Esophagus muscularis mucosa (tissue), 3 donors: ENCODE results near the gene RBMS3.

Experiments used
- CTCF ChIP-seq, 3 experiments: fragments of 200-600 bp in 2 of 3; fragments of 450-650 bp in 1 of 3; sonication (generic) in 2 of 3; IDR thresholded peaks; one replicate each; pipeline ENCODE4 v1.5.1; 2017 to 2019; ENCODE audit warnings: antibody characterized with exemption in 3 of 3, mild to moderate bottlenecking in 2 of 3, moderate library complexity in 1 of 3
- POLR2A ChIP-seq: fragments of 450-650 bp; IDR thresholded peaks from one replicate; pipeline ENCODE4 v1.6.1; 2017; ENCODE audit warnings: antibody characterized with exemption, moderate library complexity, mild to moderate bottlenecking, low read depth
- POLR2AphosphoS5 ChIP-seq, 2 donors: sonication (generic); formaldehyde crosslinking; IDR thresholded peaks; one replicate each; pipeline ENCODE4 v1.6.1; 2017; ENCODE audit warnings: antibody characterized with exemption in 2 of 2

DNA sequence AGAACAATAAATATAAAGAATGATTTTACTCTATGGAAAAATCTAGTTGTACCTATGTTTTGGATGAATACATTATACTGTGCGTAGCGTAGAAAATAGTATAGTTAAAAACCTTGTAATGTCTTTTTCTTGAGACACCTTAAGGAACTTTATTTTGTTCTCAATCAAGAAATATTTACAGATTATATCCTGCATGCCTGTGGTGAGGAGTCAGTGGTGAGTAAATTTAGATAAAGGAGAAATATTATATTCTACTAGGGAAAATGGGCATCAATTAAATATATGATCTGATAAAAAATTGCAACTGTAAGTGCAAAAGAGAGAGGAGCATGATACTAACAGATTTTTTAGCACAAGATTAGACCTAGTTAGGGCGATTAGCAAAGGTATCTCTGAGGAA, 157.7 kb downstream of the RBMS3 start:
- TF ChIP-seq CTCF (IDR thresholded peaks at IDR 0.05) (no peak), POLR2A (no peak), POLR2AphosphoS5 (IDR thresholded peaks at IDR 0.05) (no peak)
